Activated T-helper 9 cell treated with anti-CD3 and anti-CD28 coated beads, Interleukin-2, amount 50 U/mL, for 16 hours (primary cell): ENCODE data around the gene GDF15.
"Not testable (repeated sequence)": the region's sequence is repeated elsewhere in the genome, so short reads cannot be mapped to it uniquely, and the experiment has no call there.

ENCODE experiments used
- DNase-seq: peaks from one replicate; pipeline ENCODE4 v3.0.0-alpha.2; 2020; ENCODE audit warnings: low read depth

The GDF15 gene

GRCh38 chr19:18364277-18364825 lies 21.6 kb upstream of the GDF15 start:
- DNase-seq = not testable (repeated sequence)

- no peak for DNase-seq
These were observed 21.0 kb upstream of the GDF15 start for GRCh38 chr19:18364826-18365528.

GRCh38 chr19:18366021-18366435 lies 19.9 kb upstream of the GDF15 start:
- DNase-seq = no peak

DNA sequence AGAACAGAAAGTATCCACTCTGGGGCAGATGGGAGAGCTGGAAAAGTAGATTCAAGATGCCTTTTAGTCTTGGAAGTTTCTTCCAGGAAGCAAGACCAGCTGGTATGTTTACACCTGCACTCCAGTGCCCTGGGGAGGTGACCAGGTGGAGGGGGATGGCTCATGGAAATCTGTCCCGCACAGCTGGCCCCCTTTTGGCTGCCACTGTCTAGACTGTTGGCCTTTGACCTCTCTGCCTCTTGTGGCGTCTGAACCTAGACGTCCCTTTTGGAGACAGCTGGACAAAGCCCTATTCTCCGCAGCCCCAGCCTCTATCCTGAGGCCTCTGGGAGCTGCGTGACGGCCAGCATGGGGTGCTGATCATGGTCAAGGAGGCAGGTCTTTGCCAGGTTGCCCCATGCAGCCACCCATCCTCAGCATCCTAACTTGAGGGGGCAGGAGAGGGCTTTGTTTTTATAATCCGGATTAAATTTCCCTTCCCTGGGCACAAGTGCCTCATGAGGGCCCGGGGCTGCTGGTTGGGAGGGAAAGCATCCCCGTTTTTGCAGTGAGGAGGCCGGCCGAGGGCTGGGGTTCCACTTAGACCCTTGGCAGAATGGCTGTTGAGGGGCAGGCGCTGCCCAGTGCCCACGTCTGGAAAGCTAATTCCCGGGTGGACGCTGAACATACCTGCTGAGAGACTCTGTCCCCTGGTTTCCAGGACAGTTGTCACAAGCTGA lies 17.3 kb upstream of the GDF15 start:
- no peak for DNase-seq

- DNase-seq = no peak
These were observed 12.5 kb upstream of the GDF15 start for GRCh38 chr19:18373407-18373891.

DNA sequence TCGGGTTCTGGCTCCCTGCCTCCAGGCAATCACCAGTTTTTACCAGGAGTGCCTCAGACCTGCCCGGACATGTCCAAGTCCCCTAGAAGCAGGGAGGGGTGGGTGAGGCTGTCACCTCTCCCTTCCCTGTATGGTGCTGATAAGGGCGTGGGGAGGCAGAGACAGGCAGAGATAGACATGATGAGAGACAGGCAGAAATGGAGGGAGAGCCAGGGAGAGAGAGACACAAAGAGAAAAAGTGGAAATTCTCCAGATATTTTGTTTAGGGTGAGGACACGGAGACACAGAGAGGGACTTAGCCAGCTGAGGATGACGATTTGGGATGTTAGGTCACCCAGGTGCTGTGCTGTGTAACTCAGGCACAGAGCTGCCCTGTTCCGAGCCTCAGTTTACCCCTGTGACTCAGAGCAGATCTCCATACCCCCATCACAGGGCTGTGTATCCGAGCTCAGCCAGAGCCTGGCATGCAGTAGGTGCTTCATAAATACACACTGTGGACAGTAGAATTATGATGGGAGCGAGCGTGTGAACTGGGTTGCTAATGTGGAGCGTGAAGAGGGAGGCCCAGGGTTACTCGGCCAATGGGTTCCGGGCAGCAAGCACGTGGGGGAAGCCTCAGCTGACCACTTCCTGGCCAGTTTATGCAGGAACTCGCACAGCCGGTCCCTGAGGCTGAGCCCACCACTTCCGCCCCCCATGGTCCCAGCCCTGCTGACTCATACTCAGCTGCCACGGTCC lies 11.9 kb upstream of the GDF15 start:
- no peak for DNase-seq

- DNase-seq = no peak
These were observed 8.9 kb upstream of the GDF15 start for GRCh38 chr19:18377026-18377425.

- DNase-seq = no peak
These were observed 5.9 kb upstream of the GDF15 start for GRCh38 chr19:18379803-18380747.

DNA sequence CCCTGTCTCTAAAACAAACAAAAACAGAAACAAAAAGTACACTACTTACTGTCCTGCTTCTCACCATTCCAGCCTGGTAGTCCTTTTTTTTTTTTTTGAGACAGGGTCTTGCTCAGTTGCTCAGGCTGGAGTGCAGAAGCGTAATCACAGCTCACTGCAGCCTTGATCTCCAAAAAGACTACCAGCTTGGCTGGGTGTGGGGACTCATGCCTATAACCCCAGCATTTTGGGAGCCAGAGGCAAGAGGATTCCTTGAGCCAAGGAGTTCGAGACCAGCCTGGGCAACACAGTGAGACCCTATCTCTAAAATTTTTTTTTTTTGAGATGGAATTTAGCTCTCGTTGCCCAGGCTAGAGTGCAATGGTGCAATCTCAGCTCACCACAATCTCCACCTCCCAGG lies 5.1 kb upstream of the GDF15 start:
- DNase-seq = no peak

- DNase-seq = not testable (repeated sequence)
These were observed 2.3 kb upstream of the GDF15 start for GRCh38 chr19:18383622-18384021.

GRCh38 chr19:18384775-18385174 lies 1.2 kb upstream of the GDF15 start:
- no peak for DNase-seq

- no peak for DNase-seq
These were observed 641 bp upstream of the GDF15 start for GRCh38 chr19:18385359-18385674.

DNA sequence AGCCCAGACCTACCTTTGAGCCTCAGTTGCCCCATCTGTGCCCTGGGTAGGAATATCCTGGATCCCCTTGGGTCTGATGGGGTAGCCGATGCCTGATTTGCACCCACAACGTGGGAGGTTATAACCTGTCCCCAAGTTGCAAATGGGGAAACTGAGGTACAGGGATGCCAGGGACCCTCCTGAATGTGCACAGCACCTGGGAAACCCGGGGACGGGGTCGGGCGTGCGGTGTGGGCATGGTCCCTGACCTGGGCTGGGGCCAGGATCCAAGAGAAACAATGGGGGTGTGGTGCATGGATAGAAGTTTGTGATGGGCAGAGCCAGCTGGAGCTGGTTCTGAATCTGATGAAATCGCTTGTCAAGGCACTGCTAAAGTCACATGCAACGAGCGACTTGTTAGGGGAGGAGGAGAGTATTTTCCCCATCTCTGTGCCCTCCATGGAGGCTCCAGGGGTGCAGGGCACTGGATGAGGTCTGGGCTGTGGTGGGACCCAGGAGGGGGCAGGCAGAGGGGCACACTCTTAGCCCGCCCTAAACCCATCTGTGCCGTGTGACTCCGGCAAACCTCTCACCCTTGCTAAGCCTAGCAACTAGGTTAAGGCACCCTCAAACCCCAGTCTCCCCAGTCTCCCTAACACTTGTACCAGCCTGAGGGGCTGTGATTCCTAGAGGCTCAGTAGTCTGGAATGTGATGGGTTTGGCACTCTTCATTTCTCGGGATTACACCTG lies 749 bp downstream of the GDF15 start:
- no peak for DNase-seq

DNA sequence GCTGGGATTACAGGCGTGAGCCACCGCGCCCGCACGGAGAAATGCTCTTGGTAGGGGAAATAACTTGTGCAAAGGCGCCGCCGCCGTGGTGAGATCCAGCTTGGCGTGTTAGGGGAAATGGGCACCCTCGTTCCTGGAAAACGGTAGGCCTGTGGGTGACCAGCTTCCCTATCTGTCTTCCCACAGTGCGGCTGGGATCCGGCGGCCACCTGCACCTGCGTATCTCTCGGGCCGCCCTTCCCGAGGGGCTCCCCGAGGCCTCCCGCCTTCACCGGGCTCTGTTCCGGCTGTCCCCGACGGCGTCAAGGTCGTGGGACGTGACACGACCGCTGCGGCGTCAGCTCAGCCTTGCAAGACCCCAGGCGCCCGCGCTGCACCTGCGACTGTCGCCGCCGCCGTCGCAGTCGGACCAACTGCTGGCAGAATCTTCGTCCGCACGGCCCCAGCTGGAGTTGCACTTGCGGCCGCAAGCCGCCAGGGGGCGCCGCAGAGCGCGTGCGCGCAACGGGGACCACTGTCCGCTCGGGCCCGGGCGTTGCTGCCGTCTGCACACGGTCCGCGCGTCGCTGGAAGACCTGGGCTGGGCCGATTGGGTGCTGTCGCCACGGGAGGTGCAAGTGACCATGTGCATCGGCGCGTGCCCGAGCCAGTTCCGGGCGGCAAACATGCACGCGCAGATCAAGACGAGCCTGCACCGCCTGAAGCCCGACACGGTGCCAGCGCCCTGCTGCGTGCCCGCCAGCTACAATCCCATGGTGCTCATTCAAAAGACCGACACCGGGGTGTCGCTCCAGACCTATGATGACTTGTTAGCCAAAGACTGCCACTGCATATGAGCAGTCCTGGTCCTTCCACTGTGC lies 2.4 kb downstream of the GDF15 start:
- peak; percentile 71 for DNase-seq

GRCh38 chr19:18388960-18389725 lies 3.2 kb downstream of the GDF15 start:
- no peak for DNase-seq

- DNase-seq = no peak
These were observed 3.7 kb downstream of the GDF15 start for GRCh38 chr19:18389726-18390064.

DNA sequence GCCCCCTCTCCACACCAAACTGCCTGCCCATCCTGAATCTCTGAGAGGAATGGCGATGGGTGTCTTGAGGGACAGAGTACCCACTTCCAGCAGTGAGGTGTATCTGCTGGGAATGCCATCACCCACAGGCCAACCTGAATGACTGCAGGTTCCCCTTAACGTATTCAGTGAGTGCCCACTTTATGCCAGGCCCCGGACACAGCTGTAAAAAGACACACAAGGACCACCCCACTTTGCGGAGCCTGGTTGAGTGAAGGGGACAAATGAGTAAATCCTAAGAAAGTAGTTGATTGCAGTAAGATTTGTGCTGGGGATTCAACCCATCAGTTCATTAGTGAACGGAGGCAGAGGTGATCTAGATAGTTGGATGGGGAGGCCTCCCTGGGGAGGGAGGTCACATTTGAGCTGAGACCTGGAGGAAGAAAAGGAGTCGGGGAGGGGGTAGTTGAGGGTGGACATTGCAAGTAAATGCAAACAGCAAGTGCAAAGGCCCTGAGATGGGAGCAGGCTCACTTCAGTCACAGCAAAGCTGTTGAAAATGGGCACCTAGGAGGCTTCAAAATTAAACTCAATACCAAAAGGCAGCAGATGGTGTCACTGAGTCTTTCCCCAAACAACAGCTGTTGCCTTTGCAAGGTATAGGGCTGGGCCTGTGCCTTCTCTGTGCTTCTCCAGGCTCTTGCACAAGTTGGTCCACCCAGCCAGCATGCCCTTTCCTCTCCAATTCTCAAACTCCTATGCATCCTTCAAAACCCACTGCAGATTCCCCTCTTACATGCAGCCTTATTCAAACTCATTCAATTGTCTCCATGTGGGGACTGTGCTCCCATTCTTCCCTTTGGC lies 4.3 kb downstream of the GDF15 start:
- DNase-seq = no peak

- DNase-seq = no peak
These were observed 5.6 kb downstream of the GDF15 start for GRCh38 chr19:18391509-18392075.
